HG02798 (cell line): Measurements from ENCODE around the gene DGCR6L.
A peak's percentile ranks its signal among the peaks of the same experiment; 100 is the strongest.
"Not testable (repeated sequence)": the region's sequence is repeated elsewhere in the genome, so short reads cannot be mapped to it uniquely, and the experiment has no call there.

ENCODE experiments used
- ATAC-seq: cut with Tn5 transposase; IDR thresholded peaks from one replicate; pipeline ENCODE4 v1.9.1; 2021; ENCODE audit warnings: mild to moderate bottlenecking; ENCODE audit not compliant: unreplicated experiment, poor library complexity

DGCR6L gene

DNA sequence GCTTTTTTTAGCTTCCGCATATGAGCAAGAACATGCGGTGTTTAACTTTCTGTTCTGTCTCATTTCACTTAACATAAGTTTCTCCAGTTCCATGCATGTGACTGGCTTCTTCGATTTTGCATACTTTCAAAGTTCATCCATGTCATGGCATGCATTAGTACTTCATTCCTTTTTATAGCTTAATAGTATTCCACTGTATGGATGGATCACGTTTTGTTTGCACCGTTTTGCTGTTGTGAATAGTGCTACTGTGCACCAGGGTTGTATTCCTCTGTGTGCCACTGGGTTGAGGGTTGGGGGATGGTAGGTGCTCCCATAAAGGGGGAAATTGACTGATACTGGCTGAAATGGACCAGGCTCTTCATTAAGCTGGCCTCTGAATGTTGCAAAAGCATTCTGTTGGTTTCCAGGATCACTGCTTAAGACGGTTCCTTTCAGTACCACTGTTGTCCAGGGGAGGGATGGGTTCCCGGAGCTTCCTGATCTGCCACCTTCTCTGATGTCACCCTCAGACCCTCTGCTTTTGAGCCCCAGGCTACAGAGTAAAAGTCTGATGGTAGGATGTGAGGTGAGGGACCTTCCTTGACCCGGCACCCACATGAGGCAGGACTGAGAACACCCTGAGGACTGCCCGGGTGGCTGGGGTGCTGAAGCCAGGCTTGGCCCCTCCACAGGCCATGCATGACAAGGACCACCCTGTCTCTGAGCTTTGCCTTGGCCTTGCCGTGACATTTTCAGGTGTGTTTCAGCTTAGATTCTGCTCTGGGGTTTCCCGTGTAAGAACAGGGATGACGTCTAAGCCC lies 24.4 kb downstream of the DGCR6L start:
- no peak for ATAC-seq

DNA sequence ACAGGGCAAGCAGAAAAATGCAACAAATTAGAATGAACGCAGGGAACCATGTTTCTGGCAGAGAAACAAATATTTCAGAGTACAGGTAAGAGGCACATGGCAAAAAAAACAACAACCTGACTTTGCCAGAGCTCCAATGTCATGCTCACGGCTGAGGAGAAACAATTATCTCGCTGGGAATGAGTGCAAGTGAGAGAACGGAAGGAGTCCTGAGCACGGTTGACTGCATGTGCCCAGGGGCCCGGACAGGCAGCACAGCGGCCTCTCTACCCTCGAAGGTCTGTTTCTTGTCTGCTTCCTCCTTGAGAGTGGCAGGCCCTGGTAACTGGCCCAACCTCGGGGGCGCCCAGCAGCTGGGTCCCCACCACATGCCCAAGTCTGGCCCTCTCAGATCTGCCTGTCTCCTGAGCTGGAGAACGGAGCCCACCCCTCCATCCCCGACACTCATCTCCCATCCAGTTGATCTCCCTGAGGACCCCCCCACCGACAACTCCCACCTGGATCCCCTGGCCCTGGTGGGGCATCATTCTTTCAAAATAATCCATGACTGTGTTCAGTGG lies 27.1 kb downstream of the DGCR6L start:
- no peak for ATAC-seq

DNA sequence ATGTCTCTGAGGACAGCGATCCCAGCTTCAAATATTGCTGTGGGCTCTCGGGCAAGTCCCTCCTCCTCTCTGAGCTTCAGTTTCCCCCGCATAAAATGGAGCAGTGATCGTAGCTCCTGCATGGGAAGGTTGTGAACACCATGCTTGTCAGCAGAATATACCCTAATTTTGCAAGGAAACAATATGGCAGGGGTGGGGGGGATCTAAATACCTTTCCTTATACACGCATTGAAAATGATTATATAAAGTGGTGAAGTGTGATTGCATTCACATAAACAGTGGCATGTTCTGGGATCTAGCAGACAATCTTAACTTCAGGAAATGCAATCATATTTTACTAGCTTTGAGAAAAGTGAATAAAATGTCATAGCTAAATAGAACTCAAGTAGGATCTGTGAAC lies 27.8 kb downstream of the DGCR6L start:
- ATAC-seq = no peak

DNA sequence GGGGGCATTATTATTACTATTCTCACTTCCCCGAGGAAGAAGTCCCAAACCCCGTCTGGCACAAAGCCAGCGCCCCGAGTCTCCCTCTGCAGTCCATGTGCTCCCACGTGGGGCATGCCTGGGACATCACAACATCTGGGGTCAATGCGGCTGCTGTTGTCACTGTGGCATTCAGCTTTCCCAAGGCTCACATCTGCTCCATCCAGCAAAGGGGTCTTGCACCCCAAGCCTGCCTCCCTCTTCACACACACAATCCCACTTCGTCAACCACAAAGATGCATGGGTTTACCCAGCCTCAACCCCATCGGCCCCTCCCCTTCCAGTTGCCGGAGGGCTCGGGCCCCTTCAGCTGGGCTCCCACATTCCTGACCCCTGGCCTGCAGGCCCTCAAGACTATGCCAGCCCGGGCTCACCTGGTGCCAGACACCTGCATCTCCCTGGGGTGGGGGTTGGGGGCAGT lies 28.2 kb downstream of the DGCR6L start:
- ATAC-seq = no peak

DNA sequence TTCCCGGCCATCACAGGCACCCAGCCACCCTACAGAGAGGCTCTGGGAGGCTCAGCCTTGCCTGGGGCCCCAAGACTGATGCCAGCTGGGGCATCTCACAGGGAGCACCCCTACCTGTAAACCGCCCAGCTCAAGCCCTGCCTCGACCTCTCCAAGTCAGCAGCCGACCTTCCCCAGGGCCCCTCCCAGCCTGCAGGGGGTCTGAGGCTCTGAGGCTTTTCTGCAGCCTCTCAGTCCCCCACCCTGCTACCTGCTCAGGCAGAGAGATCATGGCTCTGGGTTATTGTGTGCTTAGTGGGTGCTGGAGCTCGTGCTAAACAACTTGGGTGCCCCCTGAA lies 28.6 kb downstream of the DGCR6L start:
- ATAC-seq = no peak

DNA sequence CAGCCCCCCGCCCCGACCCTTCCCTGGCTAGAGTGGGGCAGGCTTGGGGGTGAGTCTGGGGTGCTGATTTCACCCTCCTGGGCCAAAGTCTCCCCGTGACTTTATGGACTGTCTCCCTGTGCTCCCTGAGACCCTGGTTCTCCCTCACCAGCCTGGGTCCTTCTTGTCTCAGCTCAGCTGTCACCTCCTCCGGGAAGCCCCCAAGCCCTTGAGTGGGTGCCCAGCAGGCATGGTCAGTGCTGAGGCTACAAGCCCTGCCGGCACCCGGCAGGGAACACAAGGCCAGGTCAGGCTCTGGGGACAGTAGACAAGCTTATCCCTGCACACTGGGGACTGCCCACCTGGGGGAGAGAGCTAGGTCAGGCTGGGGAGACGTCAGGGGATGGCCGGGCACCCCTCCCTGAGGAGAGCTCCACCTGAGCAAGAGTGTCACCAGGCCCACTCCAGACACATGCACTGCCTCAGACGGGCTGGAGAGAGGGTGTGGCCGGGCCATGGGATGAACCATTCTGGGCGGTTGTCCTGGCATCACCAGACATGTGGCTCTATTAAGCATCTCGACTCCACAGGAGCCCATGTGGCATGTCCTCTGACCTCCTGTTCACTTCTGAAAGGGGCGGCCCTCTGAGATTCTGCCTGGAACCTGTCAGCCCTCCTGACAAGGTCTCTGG lies 29.1 kb downstream of the DGCR6L start:
- ATAC-seq = no peak

DNA sequence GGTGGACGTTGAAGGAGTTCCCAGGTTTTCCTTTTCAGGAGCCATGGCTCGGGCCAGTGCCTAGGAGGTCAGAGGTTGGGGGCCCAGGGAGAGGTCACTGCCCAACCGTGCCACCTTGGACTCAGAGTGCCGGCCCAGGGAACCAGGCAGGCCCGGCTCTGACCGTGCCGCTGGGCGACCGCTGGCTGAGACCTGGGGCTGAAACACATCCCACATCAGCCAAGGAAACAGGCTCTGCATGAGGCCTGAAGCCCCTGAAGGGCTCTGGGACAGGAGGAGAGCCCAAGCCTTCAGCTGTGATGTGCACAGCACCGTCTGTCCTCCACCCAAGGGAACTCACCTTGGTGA lies 29.8 kb downstream of the DGCR6L start:
- no peak for ATAC-seq

DNA sequence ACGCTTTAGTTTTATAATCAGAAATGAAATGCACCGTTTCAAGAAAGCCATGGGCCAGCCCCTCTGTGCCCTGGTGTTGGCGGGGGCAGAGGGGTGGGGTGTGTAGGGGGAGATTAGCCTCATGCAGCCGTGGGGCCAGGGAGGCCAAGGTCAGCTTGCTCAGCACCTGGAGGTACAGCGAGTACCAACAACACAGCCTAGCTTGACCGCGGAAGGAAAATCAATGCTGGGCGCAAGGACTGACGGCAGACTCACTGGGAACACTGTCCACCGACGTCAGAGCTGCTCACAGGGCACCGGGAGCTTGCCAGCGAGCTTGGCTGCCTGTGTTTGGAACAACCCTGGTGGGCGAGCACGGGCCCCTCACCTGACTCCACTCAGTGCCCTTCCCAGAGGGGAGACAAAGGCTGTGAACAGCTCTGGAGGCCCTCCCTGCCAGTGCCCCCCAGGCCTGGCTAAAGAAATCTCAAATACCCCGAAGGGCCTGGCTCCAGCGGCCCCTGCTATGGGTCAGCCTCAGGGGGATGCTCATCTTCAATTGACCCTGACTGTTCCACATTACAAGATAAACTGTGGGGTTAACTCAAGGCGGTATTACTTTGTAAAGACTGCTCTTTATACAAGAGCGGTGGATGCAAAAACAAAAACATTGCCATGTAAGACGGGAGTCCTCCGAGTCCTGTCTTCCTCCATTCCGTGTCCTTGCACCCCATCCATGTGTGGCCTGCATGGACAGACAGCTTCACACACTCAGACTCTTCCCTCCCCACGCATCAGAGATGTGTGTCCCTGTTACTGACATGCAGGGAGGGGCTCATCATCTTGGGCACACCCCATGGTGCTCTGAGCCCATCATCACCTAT lies 30.4 kb downstream of the DGCR6L start:
- not testable (repeated sequence) for ATAC-seq

DNA sequence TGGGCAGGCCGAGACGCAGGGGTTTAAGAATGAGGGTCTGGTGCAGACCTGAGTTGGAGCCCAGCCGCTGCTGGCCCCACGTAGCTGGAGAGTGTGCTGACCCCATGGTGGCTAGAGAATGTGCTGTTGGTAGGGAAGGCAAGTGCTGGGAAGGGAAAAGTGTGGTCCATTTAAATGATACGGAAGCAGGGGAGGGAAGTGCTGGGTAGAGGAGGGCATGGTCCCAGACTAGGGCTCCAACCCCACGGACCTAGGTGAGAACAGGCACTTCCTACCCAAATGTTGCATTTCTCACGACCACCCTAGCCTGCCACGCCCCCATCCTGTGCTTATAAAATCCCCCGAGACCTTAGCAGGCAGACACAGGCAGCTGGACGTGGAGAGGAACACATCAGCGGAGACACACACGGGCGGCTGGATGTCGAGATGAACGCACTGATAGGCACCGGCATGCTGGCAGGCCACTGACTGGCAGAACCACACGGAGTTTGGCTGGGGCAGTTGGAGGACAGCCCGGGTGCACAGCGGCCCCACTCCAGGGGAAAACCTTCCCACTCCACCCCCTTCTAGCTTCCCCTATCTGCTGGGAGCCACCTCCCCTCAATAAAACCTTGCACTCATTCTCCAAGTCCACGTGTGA lies 33.0 kb downstream of the DGCR6L start:
- not testable (repeated sequence) for ATAC-seq

DNA sequence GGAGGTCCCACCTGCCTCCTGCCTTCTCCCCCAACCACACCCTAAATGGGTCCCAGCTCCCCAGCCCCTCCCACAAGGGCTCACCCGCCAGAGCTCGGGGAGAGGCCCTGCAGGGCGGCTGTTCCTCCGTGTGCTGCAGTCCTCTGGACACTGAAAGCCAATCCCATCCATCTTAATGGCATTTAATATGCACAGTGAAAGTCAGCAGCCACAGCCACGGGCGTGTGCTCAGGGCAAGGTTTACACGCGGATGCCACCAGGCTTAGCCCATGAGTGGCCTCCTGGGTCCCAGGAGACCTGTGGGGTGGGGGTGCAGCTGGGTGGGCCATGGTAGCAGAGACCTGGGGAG lies 33.6 kb downstream of the DGCR6L start:
- ATAC-seq = not testable (repeated sequence)

DNA sequence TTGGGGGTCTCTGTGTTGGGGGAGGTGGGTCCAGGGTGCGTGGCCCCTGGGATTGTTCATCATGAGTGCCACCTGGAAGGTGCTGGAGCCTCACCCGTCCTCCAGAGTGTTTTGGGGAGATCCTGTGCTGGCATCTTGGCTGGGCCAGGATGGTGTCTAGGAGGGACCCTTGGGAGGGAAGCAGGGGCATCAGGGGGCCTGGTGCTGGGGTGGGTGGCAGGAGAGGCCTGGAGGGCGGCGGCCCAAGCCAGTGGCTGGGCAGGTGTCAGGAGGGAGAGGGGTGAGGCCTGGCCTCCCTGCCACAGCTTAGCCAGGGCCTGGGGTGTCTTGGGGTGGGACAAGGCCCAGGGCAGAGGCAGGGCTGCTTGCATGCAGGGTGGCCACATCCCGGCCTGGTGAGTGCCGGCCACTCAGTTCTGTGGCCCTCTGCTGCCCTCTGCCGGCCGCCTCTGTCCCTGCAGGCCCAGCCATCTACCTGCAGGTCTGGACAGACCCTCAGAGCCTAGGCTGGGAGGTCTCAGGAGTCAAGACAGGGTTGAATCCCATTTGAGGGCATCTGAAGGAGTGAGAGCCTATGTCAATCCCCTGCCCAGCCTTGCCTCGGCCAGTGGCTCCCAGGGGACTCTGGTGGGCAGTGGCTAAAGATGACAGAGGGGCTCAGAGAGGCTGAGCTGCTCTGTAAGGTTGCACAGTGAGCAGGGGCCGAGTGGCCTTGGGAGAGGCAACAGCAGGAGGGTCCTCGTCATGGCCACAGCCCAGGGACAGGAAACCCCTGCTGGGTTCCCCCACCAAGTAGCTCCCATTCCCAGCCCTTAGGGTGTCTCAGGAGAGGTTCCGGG lies 34.2 kb downstream of the DGCR6L start:
- ATAC-seq = peak; percentile 55

DNA sequence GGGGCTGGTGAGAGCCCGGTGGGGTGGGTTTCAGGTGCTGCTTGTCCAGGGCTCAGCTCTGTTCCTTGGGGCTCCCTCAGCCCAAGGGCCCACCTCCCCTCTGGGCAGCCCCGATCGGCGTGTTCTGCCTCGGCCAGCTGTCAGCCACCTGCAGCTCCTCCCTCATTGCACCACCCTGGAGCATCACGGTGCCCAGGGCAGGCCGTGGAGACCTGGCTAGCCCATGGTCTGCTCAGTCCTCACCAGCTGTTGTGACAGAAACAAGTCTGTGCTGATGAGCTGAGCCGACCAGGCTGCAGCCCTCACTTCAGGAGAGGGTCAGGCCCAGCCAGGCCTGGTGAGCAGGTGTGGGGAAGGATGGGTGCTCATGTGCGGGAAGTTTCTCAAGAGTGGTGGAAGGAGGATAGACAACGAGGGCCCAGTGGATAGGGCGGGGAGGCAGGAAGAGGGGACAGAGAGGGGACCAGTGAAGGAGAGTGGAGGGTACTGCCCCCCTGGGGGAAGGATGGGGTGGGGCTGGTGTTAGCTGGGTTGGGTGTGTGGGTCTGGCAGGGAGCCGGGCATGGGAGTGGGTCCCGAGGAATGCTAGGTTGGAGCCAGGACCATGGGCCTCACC lies 35.3 kb downstream of the DGCR6L start:
- ATAC-seq = no peak

DNA sequence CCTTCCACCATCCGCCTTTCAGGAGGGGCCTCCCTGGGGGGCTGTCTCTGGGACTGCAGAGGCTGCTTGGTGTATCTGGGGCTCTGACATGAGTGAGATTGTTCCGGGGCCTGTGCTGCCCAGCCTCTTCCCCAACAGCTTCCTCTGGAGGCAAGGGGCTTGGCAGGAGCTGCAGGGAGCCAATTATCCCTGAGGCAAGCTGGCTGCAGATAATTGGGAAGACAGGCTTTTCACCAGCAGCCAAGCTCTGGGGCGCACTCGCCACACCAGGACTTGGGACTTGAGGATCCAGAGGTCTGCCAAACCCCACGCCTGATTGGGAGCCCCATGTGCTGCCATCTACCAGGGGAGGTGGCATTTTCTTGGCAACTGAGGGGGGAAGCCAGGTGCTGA lies 36.2 kb downstream of the DGCR6L start:
- no peak for ATAC-seq

DNA sequence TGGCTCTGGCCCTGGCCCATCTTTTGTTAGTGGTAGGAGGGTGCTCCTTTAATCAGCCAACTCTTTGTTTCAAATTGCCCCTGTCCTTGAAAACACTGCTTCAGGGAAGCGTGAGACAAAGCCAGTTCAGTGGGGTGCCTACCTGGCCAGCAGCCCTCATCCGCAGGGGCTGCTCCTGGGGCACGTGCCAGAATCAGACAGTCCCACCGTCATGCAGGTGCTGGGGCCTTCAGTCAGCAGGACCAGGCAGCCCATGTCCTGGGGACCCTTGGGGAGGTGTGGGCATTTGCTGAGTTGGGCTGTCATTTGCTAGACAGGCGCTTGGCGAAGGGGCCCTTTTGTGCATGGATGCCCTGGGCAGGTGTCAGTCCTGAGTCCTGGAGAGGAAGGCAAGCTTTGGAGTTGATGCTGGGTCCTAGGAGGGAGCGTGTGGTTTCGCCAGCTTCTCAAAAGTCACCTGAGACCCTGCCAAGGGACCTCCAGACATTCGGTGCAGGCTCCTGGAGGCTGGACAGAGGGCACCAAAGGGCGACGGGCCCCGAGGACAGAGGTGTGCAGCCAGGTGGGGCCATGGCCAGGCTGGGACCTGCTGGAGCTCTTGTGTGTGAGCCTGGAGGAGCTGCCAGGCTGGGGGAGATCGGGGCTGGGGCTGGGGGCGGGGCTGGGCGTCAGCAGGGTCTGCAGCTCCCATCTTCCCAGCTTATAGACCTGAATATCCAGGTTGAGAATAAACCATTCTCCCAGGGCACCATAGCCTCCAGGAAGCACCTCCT lies 36.8 kb downstream of the DGCR6L start:
- no peak for ATAC-seq

DNA sequence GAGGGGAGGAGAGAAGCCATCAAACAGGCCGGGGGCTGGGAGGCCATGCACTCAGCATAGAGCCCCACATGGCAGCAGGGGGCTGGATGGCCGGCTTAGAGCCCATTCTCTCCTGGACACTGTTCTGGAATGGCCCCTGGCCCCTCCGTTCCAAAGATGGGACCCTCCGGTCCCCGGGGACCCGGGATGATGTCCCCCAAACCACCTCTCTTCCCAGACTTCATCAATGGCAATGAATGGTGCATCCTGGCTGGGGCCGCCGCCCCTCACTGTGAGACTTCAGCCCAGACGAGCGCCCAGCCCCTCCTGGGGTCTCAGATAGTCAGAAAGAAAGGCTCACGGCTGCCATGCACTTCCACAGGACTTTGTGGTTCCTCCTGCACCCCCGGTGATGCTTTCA lies 38.0 kb downstream of the DGCR6L start:
- ATAC-seq = no peak

DNA sequence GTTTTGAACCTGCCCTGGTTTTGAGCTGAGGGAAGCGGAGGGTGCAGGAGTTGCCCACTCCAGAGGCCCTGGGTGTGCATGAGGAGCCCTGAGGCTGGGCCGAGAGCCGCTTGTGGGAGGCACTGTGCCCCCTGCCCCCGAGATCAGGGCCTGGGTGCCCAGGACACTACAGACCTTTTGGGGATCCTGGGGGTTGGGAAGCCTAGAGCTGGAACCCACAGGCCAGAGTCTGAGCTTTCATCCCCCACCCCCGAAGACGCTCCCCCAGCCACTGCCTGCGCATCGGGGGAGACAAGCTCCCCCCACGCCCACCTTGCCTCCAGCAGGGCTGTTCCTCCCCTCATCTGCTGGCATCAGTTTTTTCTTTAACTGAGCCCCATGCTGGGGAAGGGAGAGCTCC lies 38.4 kb downstream of the DGCR6L start:
- ATAC-seq = not testable (repeated sequence)

DNA sequence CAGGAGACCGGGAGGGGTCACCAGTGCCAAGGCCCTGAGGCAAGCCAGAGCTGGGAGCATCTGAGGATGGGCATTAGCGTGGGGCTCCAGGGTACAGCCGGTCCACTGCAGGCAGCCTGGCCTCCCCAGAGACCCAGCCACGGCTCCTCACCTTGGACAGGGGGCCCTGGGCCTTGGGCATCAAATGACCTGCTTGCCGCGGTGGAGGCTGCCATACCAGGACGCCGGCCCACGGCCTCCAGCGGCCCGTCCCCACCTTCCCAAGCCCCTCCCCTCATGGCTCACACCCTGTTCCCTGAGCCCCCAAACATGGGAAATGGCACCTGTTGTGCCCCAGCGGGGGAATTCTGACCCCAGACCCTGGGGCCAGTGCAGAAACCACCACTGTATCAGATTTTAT lies 39.0 kb downstream of the DGCR6L start:
- no peak for ATAC-seq

DNA sequence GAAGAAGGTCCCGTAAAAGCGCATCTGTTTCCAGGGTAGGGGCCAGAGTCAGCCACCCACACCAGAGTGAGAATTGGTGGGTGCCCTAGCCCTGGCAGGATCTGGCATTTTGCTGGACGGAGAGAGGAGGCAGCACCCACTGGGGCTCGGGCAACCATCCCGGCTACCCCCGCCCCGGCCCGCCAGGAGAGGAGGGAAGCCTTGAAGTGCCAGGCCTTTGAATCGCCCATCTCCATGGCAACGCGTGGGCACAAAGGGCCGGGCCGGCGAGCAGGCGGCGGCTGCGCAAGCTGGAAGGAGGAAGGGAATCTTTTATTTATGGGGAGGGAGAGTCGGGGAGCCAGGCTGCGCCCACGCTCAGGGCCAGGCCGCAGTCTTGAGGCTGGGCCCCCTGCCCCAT lies 39.7 kb downstream of the DGCR6L start:
- not testable (repeated sequence) for ATAC-seq
